Measurements from ENCODE around the gene TERF2IP. TPM values are rescaled to one million over a fixed set of nuclear protein-coding genes. Genes with fewer than 3 reads are reported as not detected.

TERF2IP gene
- total RNA-seq, 4 donors from 2014 or later, result 72.6 to 97.2 (median 85.2) TPM

DNA sequence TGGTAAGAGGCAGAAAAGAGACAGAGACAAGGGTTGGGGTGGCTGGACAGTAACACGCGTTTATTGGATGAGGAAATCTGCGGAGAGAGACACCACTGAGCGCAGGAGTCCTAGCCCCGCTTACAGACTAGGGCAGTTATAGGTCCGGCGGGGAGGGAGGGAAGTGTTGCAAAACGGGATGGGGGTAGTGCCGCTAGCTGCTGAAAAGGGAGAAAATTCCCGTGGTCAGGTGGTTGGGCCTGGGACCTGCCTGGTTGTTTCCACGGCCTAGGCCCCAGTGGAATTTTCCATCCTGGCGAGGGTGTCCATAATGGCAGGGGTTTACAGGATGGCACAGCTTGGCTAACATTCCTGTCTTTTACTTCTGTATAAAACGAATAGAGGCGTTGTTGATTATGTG is 34.7 kb downstream of the TERF2IP start:
- DNase-seq (ENCODE audit: low spot score in 2 of 2), result no peak
- TF ChIP-seq, protein P1, sequence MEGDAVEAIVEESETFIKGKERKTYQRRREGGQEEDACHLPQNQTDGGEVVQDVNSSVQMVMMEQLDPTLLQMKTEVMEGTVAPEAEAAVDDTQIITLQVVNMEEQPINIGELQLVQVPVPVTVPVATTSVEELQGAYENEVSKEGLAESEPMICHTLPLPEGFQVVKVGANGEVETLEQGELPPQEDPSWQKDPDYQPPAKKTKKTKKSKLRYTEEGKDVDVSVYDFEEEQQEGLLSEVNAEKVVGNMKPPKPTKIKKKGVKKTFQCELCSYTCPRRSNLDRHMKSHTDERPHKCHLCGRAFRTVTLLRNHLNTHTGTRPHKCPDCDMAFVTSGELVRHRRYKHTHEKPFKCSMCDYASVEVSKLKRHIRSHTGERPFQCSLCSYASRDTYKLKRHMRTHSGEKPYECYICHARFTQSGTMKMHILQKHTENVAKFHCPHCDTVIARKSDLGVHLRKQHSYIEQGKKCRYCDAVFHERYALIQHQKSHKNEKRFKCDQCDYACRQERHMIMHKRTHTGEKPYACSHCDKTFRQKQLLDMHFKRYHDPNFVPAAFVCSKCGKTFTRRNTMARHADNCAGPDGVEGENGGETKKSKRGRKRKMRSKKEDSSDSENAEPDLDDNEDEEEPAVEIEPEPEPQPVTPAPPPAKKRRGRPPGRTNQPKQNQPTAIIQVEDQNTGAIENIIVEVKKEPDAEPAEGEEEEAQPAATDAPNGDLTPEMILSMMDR (IDR thresholded peaks at IDR 0.05), result no peak
- TF ChIP-seq POLR2A (IDR thresholded peaks at IDR 0.05), result no peak
- no peak overlapping the region for H3K4me3 ChIP-seq (ENCODE audit: low read depth, poor library complexity, severe bottlenecking)
- intact Hi-C loops (cut with DNase I; ENCODE audit: low total_unique reads), result no loop called here
- 90 to 91% methylated on average over 14 of the region's 14 CpGs for whole genome bisulfite sequencing, 2 donors

DNA sequence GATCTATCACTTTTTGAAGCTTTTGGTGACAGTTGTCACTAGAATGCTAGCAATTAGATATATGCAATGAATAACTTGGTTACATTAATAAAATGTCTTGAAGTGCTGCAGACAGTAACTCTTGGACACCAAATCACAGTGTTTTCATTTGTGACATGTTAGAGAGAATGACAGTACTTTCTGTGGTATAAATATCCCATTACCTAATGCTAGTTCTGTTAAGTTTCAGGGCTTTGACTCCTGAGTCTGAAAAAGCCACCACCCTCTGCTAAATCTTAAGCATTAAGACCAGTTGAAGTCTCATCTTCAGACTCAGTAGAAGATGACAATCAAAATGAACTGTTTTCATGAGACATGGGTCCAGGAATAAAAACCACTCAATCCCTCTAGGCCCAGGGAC is 39.8 kb downstream of the TERF2IP start:
- TF ChIP-seq POLR2A (IDR thresholded peaks at IDR 0.05), result no peak
- TF ChIP-seq, protein P1 (IDR thresholded peaks at IDR 0.05), result no peak
- H3K4me3 ChIP-seq (ENCODE audit: low read depth, poor library complexity, severe bottlenecking), result no peak overlapping the region
- intact Hi-C loops (cut with DNase I; ENCODE audit: low total_unique reads), result no loop called here
- DNase-seq (ENCODE audit: low spot score in 2 of 2), result no peak

DNA sequence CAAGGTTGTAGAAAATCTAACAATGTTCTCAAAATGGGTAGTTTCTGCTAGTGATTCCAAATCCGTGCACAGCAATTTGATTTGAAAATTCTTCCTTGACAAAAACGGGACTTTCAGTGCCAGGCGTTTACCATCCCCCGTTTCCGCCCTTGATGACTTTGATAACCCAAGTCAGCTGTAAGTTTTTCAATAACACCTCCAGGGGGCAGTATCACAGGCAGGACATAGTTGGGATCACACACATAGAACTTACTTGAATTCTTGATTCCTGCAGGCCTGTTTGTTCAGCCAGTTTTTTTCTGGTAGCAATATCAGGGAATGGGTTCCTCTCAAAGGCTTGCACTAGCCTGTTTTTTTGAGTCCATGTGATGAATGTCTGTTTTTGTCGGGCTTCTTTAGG is 48.1 kb downstream of the TERF2IP start:
- DNase-seq (ENCODE audit: low spot score in 2 of 2), result no peak
- WGBS, 2 donors, result 87 to 92% methylated on average over 6 of the region's 6 CpGs
- TF ChIP-seq POLR2A (IDR thresholded peaks at IDR 0.05), result no peak
- TF ChIP-seq, protein P1 (IDR thresholded peaks at IDR 0.05), result no peak
- intact Hi-C loops (cut with DNase I; ENCODE audit: low total_unique reads), result no loop called here
- H3K4me3 ChIP-seq (ENCODE audit: low read depth, poor library complexity, severe bottlenecking), result no peak overlapping the region

DNA sequence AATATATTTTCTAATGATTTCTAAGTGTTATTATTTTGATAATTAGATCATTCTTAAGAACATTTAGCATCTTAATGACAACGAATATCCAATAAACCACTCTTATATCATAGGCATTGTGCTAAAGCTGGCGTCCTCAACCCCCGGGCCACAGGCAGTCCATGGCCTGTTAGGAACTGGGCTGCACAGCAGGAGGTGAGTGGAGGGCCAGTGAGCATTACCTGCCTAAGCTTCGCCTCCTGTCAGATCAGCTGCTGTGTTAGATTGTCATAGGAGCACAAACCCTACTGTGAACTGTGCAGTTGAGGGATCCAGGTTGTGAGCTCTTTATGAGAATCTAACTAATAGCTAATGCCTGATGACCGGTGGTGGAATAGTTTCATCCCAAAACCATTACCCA is 50.0 kb downstream of the TERF2IP start:
- no peak overlapping the region for H3K4me3 ChIP-seq (ENCODE audit: low read depth, poor library complexity, severe bottlenecking)
- DNase-seq (ENCODE audit: low spot score in 2 of 2), result no peak
- intact Hi-C loops (cut with DNase I; ENCODE audit: low total_unique reads), result no loop called here
- TF ChIP-seq, protein P1 (IDR thresholded peaks at IDR 0.05), result no peak
- TF ChIP-seq POLR2A (IDR thresholded peaks at IDR 0.05), result no peak
- WGBS, 2 donors, result 91 to 95% methylated on average over 5 of the region's 5 CpGs

DNA sequence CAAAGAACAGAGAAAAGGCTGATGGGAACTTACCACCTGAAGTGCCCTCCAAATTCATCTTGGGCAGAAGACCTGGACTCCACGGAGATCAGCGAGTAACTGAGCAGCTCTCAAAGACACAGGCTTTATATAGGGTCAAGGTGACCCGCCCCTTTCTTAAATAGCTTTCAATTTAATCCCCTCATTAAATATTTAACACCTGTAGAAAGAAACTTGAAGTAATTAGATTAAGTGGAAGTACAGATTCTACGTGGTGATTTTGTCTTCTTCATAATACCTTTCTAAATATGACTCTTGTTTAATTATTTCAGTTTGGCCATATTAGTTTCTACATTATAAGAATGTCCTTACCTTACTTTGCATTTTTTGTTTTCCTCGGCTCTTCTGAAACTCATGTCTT is 53.8 kb downstream of the TERF2IP start, which contains the start of gene DUXB:
DUXB (minus strand) TSS at position 101 of the 400 bp plus-strand sequence; CDS start at position 58, 43 bp downstream.
- 93% methylated on average over 5 of the region's 5 CpGs for WGBS, 2 donors
- TF ChIP-seq, protein P1 (IDR thresholded peaks at IDR 0.05), result no peak
- TF ChIP-seq POLR2A (IDR thresholded peaks at IDR 0.05), result no peak
- intact Hi-C loops (cut with DNase I; ENCODE audit: low total_unique reads), result no loop called here
- H3K4me3 ChIP-seq (ENCODE audit: low read depth, poor library complexity, severe bottlenecking), result no peak within 1 kb of the TSS
- no peak for DNase-seq (ENCODE audit: low spot score in 2 of 2)

DNA sequence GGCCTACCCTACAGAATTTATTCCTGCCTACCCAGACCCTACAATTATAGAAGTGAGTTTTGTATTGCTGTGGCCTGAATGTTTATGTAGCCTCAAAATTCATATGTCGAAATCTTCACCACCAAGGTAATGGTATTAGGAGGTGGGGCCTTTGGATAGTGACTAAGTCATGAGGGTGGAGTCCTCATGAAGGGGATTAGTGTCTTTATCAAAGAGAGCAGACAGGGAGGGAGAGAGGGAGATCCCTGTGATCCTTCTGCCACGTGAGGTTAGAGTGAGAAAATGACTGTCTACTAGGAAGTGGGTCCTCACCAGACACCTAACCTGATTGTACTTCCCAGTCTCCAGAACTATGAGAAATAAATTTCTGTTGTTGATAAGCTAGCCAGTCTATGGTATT is 54.7 kb downstream of the TERF2IP start:
- DNase-seq (ENCODE audit: low spot score in 2 of 2), result no peak
- H3K4me3 ChIP-seq (ENCODE audit: low read depth, poor library complexity, severe bottlenecking), result no peak overlapping the region
- intact Hi-C loops (cut with DNase I; ENCODE audit: low total_unique reads), result no loop called here
- TF ChIP-seq, protein P1 (IDR thresholded peaks at IDR 0.05), result no peak
- no peak for TF ChIP-seq POLR2A (IDR thresholded peaks at IDR 0.05)
- WGBS, 2 donors, result 78% methylated on average over 2 of the region's 2 CpGs
